GM23248 (cell line): Measurements from ENCODE around the gene CALHM2. TPM values are rescaled to one million over a fixed set of nuclear protein-coding genes. Genes with fewer than 3 reads are reported as not detected.
"Not testable (repeated sequence)": the region's sequence is repeated elsewhere in the genome, so short reads cannot be mapped to it uniquely, and the experiment has no call there.

ENCODE experiments used
- DNase-seq: peaks from one replicate; pipeline ENCODE4 v3.0.0-alpha.2; 2015
- H2AFZ ChIP-seq: fragments of 200-600 bp; sonication (generic); 2 replicates; pipeline ENCODE4 v1.6.1; 2016; ENCODE audit warnings: antibody characterized with exemption
- H3F3A ChIP-seq: fragments of 200-600 bp; sonication (generic); 2 replicates; pipeline ENCODE4 v1.6.1; 2016; ENCODE audit warnings: mild to moderate bottlenecking, antibody characterized with exemption, mixed run types; ENCODE audit not compliant: insufficient read depth
- H3K27ac ChIP-seq: fragments of 200-600 bp; sonication (generic); 2 replicates; pipeline ENCODE4 v1.5.1; 2016; ENCODE audit warnings: mild to moderate bottlenecking
- H3K27me3 ChIP-seq: fragments of 200-600 bp; sonication (generic); replicated peaks from 2 replicates; pipeline ENCODE4 v1.6.1; 2016; ENCODE audit warnings: mild to moderate bottlenecking; ENCODE audit not compliant: insufficient read depth
- H3K36me3 ChIP-seq: fragments of 200-600 bp; sonication (generic); 2 replicates; pipeline ENCODE4 v1.6.1; 2016; ENCODE audit warnings: low read depth, mild to moderate bottlenecking
- H3K4me1 ChIP-seq: fragments of 200-600 bp; sonication (generic); 2 replicates; pipeline ENCODE4 v1.6.1; 2016; ENCODE audit warnings: mild to moderate bottlenecking; ENCODE audit not compliant: insufficient read depth
- H3K4me2 ChIP-seq: fragments of 200-600 bp; sonication (generic); one replicate; pipeline ENCODE4 v1.6.1; 2016; ENCODE audit warnings: mild to moderate bottlenecking; ENCODE audit not compliant: unreplicated experiment
- H3K4me3 ChIP-seq: fragments of 200-600 bp; sonication (generic); 2 replicates; pipeline ENCODE4 v1.5.1; 2016; ENCODE audit warnings: mild to moderate bottlenecking
- H3K79me2 ChIP-seq: fragments of 200-600 bp; sonication (generic); 2 replicates; pipeline ENCODE4 v1.6.1; 2016; ENCODE audit warnings: mild to moderate bottlenecking; ENCODE audit not compliant: insufficient read depth
- H3K9ac ChIP-seq: fragments of 200-600 bp; sonication (generic); 2 replicates; pipeline ENCODE4 v1.6.1; 2016; ENCODE audit warnings: mild to moderate bottlenecking
- H3K9me2 ChIP-seq: fragments of 200-600 bp; sonication (generic); 2 replicates; pipeline ENCODE4 v1.6.1; 2016; ENCODE audit warnings: mixed run types, mild to moderate bottlenecking, moderate library complexity; ENCODE audit not compliant: insufficient read depth
- H3K9me3 ChIP-seq: fragments of 200-600 bp; sonication (generic); one replicate; pipeline ENCODE4 v1.6.1; 2017; ENCODE audit warnings: low read depth
- H4K20me1 ChIP-seq: fragments of 200-600 bp; sonication (generic); 2 replicates; pipeline ENCODE4 v1.6.0; 2016; ENCODE audit not compliant: insufficient read depth
- EZH2 ChIP-seq: fragments of 200-600 bp; sonication (generic); IDR thresholded peaks from 2 replicates; pipeline ENCODE4 v1.6.1; 2018; ENCODE audit warnings: antibody characterized with exemption, mild to moderate bottlenecking; ENCODE audit not compliant: insufficient read depth, poor library complexity, severe bottlenecking
- EZH2phosphoT487 ChIP-seq: fragments of 200-600 bp; sonication (generic); IDR thresholded peaks from 2 replicates; pipeline ENCODE4 v1.6.1; 2018; ENCODE audit warnings: antibody characterized with exemption, moderate library complexity, mild to moderate bottlenecking, low read depth; ENCODE audit not compliant: insufficient read depth
- WGBS, 2 experiments: methylation state at CpG; one replicate each; pipeline ENCODE4 v1.1.6; 2015 to 2017; ENCODE audit warnings: low lambda C conversion rate in 2 of 2, low coverage in 1 of 2; ENCODE audit errors: missing lambda C conversion rate in 2 of 2; 5-methylcytosine and 5-hydroxymethylcytosine counted together
- in situ Hi-C: fragments of 300-500 bp; cut with MboI; formaldehyde crosslinking; loops from 2 replicates; pipeline ENCODE4 v1.15.0; 2020
- polyA plus RNA-seq: library from polyadenylated mRNA; unstranded; fragments of >200 nt; fragmentation: Nextera tagmentation; extraction: Ambion mirVana; gene quantifications from 2 replicates; pipeline ENCODE4 v1.2.1, GENCODE V29; 2016
- total RNA-seq: library from RNA; depleted of rRNA; stranded (reverse); fragments of >200 nt; shearing (Covaris generic); gene quantifications from 2 replicates; pipeline ENCODE4 v1.2.3, GENCODE V29; 2014

Gene CALHM2
- total and polyA plus RNA-seq, 2 experiments from 2014 or later, result 74.3 to 78.6 TPM

GRCh38 chr10:103487410-103487708, 35.2 kb upstream of the CALHM2 start:
- TF ChIP-seq EZH2phosphoT487 (no peak), EZH2 (no peak)
- WGBS, 2 experiments, result 63 to 72% methylated on average over 2 of the region's 2 CpGs
- Histone ChIP-seq H3K9me3 (no peaks in the 10 kb centered on the region), H3K27ac (no peak overlapping the region), H3K4me2 (no peak overlapping the region), H3K4me1 (peaks cover 7% of the 10 kb centered on the region), H3K9ac (no peak overlapping the region), H3K27me3 (no peaks in the 10 kb centered on the region), H3K79me2 (no peaks in the 10 kb centered on the region), H3F3A (peaks cover 3% of the 10 kb centered on the region), H3K9me2 (no peaks in the 10 kb centered on the region), H3K4me3 (no peak overlapping the region), H2AFZ (no peak overlapping the region), H3K36me3 (no peaks in the 10 kb centered on the region), H4K20me1 (no peaks in the 10 kb centered on the region)
- DNase-seq, result no peak
- in situ Hi-C loops, result loop anchor here (10.0 kb wide), 1 partner anchor 73 kb away; no protein-coding TSS in a partner anchor

GRCh38 chr10:103486635-103487409, 34.7 kb upstream of the CALHM2 start:
- H3K4me2 ChIP-seq, H3K79me2 ChIP-seq, H3K4me1 ChIP-seq, H3K9ac ChIP-seq, H3K9me2 ChIP-seq, H3K4me3 ChIP-seq, H3F3A ChIP-seq, H3K36me3 ChIP-seq, H3K27me3 ChIP-seq, H2AFZ ChIP-seq, H4K20me1 ChIP-seq, H3K9me3 ChIP-seq, H3K27ac ChIP-seq, DNase-seq: not testable (repeated sequence)
- in situ Hi-C loops, result loop anchor here (10.0 kb wide), 1 partner anchor 72 kb away; no protein-coding TSS in a partner anchor
- WGBS, 2 experiments, result 60 to 69% methylated on average over 8 of the region's 8 CpGs

DNA sequence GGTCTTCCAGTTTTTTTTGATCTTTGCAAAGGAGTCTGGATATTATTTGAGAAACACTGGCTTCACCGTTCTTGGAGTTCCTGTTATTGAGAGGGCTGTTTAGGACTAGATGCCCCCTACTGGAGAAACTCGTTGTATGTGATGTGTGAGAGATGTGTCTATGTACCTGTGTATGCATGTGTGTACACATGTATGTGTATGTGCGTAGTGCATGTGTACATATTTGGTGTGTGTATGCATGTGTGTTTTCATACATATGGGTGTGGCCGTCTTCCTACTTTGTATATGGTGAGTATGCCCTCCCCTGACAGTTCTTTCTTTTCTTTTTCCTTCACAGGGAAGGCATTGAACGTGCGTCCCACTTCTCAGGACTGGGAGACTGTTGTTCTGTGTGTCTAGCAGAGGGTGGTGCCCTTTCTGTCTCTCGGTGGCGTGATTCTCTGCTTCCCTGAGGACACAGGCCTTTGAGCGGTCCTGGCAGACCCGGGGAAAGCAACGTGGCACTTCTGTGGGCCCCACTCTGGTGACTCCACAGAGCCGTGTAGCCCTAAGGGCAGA, 29.9 kb upstream of the CALHM2 start:
- in situ Hi-C loops, result loop anchor here (10.0 kb wide), 1 partner anchor 67 kb away; no protein-coding TSS in a partner anchor
- WGBS, 2 experiments, result 32 to 34% methylated on average over 12 of the region's 12 CpGs
- H3K27me3 ChIP-seq, result no peaks in the 10 kb centered on the region

DNA sequence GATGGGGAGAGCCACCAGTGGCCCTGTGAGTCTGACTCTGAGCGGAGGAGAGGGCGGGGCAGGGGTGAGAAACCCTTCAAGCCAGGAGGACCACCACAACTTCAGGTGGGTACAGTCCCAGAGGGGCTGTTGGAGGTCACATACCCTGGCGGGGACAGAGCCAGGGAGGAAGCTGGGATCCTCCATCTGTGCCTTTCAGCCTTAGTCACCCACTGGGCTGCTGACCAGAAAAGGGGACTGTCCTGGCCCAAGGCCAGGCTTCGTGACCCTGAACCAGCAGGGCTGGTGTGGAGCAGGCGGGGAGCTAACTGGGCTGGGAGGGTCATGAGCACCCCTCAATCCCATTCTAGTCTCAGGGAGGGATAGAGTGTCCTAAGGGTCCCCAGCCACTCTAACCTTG, 28.4 kb upstream of the CALHM2 start:
- Histone ChIP-seq H3F3A (no peaks in the 10 kb centered on the region), H2AFZ (no peak overlapping the region), H3K27me3 (no peaks in the 10 kb centered on the region), H3K9me2 (no peaks in the 10 kb centered on the region), H3K79me2 (no peaks in the 10 kb centered on the region), H3K9me3 (no peaks in the 10 kb centered on the region), H3K4me2 (no peak overlapping the region), H3K36me3 (no peaks in the 10 kb centered on the region), H3K9ac (no peak overlapping the region), H3K4me3 (no peak overlapping the region), H3K27ac (no peak overlapping the region), H4K20me1 (no peaks in the 10 kb centered on the region), H3K4me1 (peaks cover 15% of the 10 kb centered on the region)
- in situ Hi-C loops, result loop anchor here (10.0 kb wide), 1 partner anchor 66 kb away; no protein-coding TSS in a partner anchor
- 31 to 43% methylated on average over 5 of the region's 5 CpGs for WGBS, 2 experiments
- TF ChIP-seq EZH2phosphoT487, result no peak
- TF ChIP-seq EZH2, result no peak
- peak; percentile 68 for DNase-seq

More for the DNA sequence above, 29.9 kb upstream of the CALHM2 start:
- H2AFZ ChIP-seq, result no peak overlapping the region
- H3K9ac ChIP-seq, result no peak overlapping the region
- DNase-seq, result peak; percentile 82
- H3K4me3 ChIP-seq, result no peak overlapping the region
- no peaks in the 10 kb centered on the region for H3K79me2 ChIP-seq
- H3K9me3 ChIP-seq, result no peaks in the 10 kb centered on the region
- no peaks in the 10 kb centered on the region for H4K20me1 ChIP-seq
- no peaks in the 10 kb centered on the region for H3K36me3 ChIP-seq
- no peaks in the 10 kb centered on the region for H3F3A ChIP-seq
- no peak overlapping the region for H3K27ac ChIP-seq
- no peaks in the 10 kb centered on the region for H3K9me2 ChIP-seq
- TF ChIP-seq EZH2, result no peak
- no peak for TF ChIP-seq EZH2phosphoT487
- H3K4me2 ChIP-seq, result no peak overlapping the region
- H3K4me1 ChIP-seq, result peaks cover 15% of the 10 kb centered on the region
